ENCODE results near the gene FBXW8.
A peak's percentile ranks its signal among the peaks of the same experiment; 100 is the strongest.

Gene FBXW8

GRCh38 chr12:117011988-117012805 is 101.4 kb downstream of the FBXW8 start:
- no peaks in the 10 kb centered on the region for H3K27me3 Mint-ChIP-seq
- ATAC-seq (replicated peaks), result no peak
- no peak overlapping the region for H3K4me3 Mint-ChIP-seq
- peaks cover 0 to 2% of the 10 kb centered on the region in 2 donors for H3K9me3 Mint-ChIP-seq
- no peak for DNase-seq
- H3K4me1 Mint-ChIP-seq (ENCODE audit: low read depth in 2 of 2), result no peaks in the 10 kb centered on the region
- H3K27ac Mint-ChIP-seq, result no peak overlapping the region
- H3K36me3 Mint-ChIP-seq (ENCODE audit: insufficient read depth), result peaks cover 22% of the 10 kb centered on the region

- H3K4me1 Mint-ChIP-seq (ENCODE audit: low read depth in 2 of 2), result no peaks in the 10 kb centered on the region
These were observed 103.0 kb downstream of the FBXW8 start for GRCh38 chr12:117013726-117014125.

GRCh38 chr12:117014342-117014887 is 103.7 kb downstream of the FBXW8 start:
- Mint-ChIP-seq H3K27me3 (no peaks in the 10 kb centered on the region), H3K4me3 (no peak overlapping the region), H3K27ac (peak overlapping the region in 1 of 2 donors; percentile 77), H3K4me1 (ENCODE audit: low read depth in 2 of 2) (peaks cover 0 to 3% of the 10 kb centered on the region in 2 donors), H3K9me3 (peaks cover 0 to 2% of the 10 kb centered on the region in 2 donors), H3K36me3 (ENCODE audit: insufficient read depth) (peaks cover 28% of the 10 kb centered on the region)
- no peak for ATAC-seq (replicated peaks)
- no peak for DNase-seq

More at GRCh38 chr12:117013726-117014125, 103.0 kb downstream of the FBXW8 start:
- Mint-ChIP-seq H3K9me3 (peaks cover 0 to 2% of the 10 kb centered on the region in 2 donors), H3K4me3 (no peak overlapping the region), H3K36me3 (ENCODE audit: insufficient read depth) (peaks cover 28% of the 10 kb centered on the region), H3K27ac (peak overlapping the region in 1 of 2 donors; percentile 29), H3K27me3 (no peaks in the 10 kb centered on the region)
- DNase-seq (no peak), ATAC-seq (replicated peaks) (no peak)

- Mint-ChIP-seq H3K9me3 (peaks cover 0 to 2% of the 10 kb centered on the region in 2 donors), H3K36me3 (ENCODE audit: insufficient read depth) (peaks cover 32% of the 10 kb centered on the region), H3K27me3 (no peaks in the 10 kb centered on the region), H3K27ac (peak overlapping the region in 1 of 2 donors; percentile 22), H3K4me3 (no peak overlapping the region), H3K4me1 (ENCODE audit: low read depth in 2 of 2) (peaks cover 0 to 3% of the 10 kb centered on the region in 2 donors)
- ATAC-seq (replicated peaks) (no peak), DNase-seq (no peak)
These were observed 105.1 kb downstream of the FBXW8 start for GRCh38 chr12:117015811-117016210.

- Mint-ChIP-seq H3K4me3 (no peak overlapping the region), H3K4me1 (ENCODE audit: low read depth in 2 of 2) (peaks cover 0 to 3% of the 10 kb centered on the region in 2 donors), H3K27ac (peak overlapping the region in 1 of 2 donors; percentile 13), H3K36me3 (ENCODE audit: insufficient read depth) (peaks cover 20% of the 10 kb centered on the region), H3K9me3 (peaks cover 0 to 2% of the 10 kb centered on the region in 2 donors), H3K27me3 (no peaks in the 10 kb centered on the region)
- no peak for ATAC-seq (replicated peaks)
- DNase-seq, result no peak
These were observed 107.1 kb downstream of the FBXW8 start for GRCh38 chr12:117017807-117018206.

- peak overlapping the region in 1 of 2 donors; percentile 13 for H3K27ac Mint-ChIP-seq
- H3K36me3 Mint-ChIP-seq (ENCODE audit: insufficient read depth), result peaks cover 17% of the 10 kb centered on the region
- H3K4me3 Mint-ChIP-seq, result no peak overlapping the region
- peaks cover 0 to 3% of the 10 kb centered on the region in 2 donors for H3K4me1 Mint-ChIP-seq (ENCODE audit: low read depth in 2 of 2)
- DNase-seq, result no peak
- peaks cover 0 to 2% of the 10 kb centered on the region in 2 donors for H3K9me3 Mint-ChIP-seq
- H3K27me3 Mint-ChIP-seq, result no peaks in the 10 kb centered on the region
- no peak for ATAC-seq (replicated peaks)
These were observed 107.5 kb downstream of the FBXW8 start for GRCh38 chr12:117018276-117018675.

GRCh38 chr12:117018685-117019084 is 107.9 kb downstream of the FBXW8 start:
- no peak overlapping the region for H3K4me3 Mint-ChIP-seq
- DNase-seq, result no peak
- no peak overlapping the region for H3K27ac Mint-ChIP-seq
- no peak for ATAC-seq (replicated peaks)
- peaks cover 0 to 3% of the 10 kb centered on the region in 2 donors for H3K4me1 Mint-ChIP-seq (ENCODE audit: low read depth in 2 of 2)
- peaks cover 0 to 2% of the 10 kb centered on the region in 2 donors for H3K9me3 Mint-ChIP-seq
- peaks cover 17% of the 10 kb centered on the region for H3K36me3 Mint-ChIP-seq (ENCODE audit: insufficient read depth)
- no peaks in the 10 kb centered on the region for H3K27me3 Mint-ChIP-seq

GRCh38 chr12:117019866-117020265 is 109.1 kb downstream of the FBXW8 start:
- H3K27ac Mint-ChIP-seq, result no peak overlapping the region
- no peaks in the 10 kb centered on the region for H3K27me3 Mint-ChIP-seq
- H3K4me1 Mint-ChIP-seq (ENCODE audit: low read depth in 2 of 2), result peaks cover 0 to 3% of the 10 kb centered on the region in 2 donors
- H3K9me3 Mint-ChIP-seq, result peaks cover 0 to 2% of the 10 kb centered on the region in 2 donors
- no peak for ATAC-seq (replicated peaks)
- H3K4me3 Mint-ChIP-seq, result no peak overlapping the region
- no peak for DNase-seq
- H3K36me3 Mint-ChIP-seq (ENCODE audit: insufficient read depth), result peaks cover 12% of the 10 kb centered on the region

GRCh38 chr12:117020536-117021220 is 109.9 kb downstream of the FBXW8 start:
- no peaks in the 10 kb centered on the region for H3K27me3 Mint-ChIP-seq
- no peak overlapping the region for H3K4me3 Mint-ChIP-seq
- DNase-seq (no peak), ATAC-seq (replicated peaks) (no peak)
- H3K36me3 Mint-ChIP-seq (ENCODE audit: insufficient read depth), result peaks cover 20% of the 10 kb centered on the region
- peaks cover 2 to 6% of the 10 kb centered on the region in 2 donors for H3K4me1 Mint-ChIP-seq (ENCODE audit: low read depth in 2 of 2)
- no peak overlapping the region for H3K27ac Mint-ChIP-seq
- H3K9me3 Mint-ChIP-seq, result peaks cover 0 to 2% of the 10 kb centered on the region in 2 donors

- Mint-ChIP-seq H3K4me1 (ENCODE audit: low read depth in 2 of 2) (peaks cover 10 to 12% of the 10 kb centered on the region in 2 donors), H3K9me3 (no peaks in the 10 kb centered on the region), H3K36me3 (ENCODE audit: insufficient read depth) (peaks cover 28% of the 10 kb centered on the region), H3K4me3 (no peak overlapping the region), H3K27ac (no peak overlapping the region), H3K27me3 (no peaks in the 10 kb centered on the region)
- no peak for DNase-seq
- ATAC-seq (replicated peaks), result no peak
These were observed 111.7 kb downstream of the FBXW8 start for GRCh38 chr12:117022465-117022864.

- Mint-ChIP-seq H3K27ac (no peak overlapping the region), H3K36me3 (ENCODE audit: insufficient read depth) (peaks cover 21% of the 10 kb centered on the region)
- ATAC-seq (replicated peaks), result no peak
These were observed 113.5 kb downstream of the FBXW8 start for GRCh38 chr12:117023998-117024960.

GRCh38 chr12:117024961-117025480 is 114.3 kb downstream of the FBXW8 start:
- Mint-ChIP-seq H3K4me3 (no peak overlapping the region), H3K9me3 (no peaks in the 10 kb centered on the region), H3K27me3 (no peaks in the 10 kb centered on the region), H3K36me3 (ENCODE audit: insufficient read depth) (peaks cover 24% of the 10 kb centered on the region), H3K27ac (no peak overlapping the region), H3K4me1 (ENCODE audit: low read depth in 2 of 2) (peaks cover 9 to 10% of the 10 kb centered on the region in 2 donors)
- DNase-seq (no peak), ATAC-seq (replicated peaks) (peak; percentile 50)

More at GRCh38 chr12:117023998-117024960, 113.5 kb downstream of the FBXW8 start:
- H3K27me3 Mint-ChIP-seq, result no peaks in the 10 kb centered on the region
- no peak for DNase-seq
- peaks cover 9 to 10% of the 10 kb centered on the region in 2 donors for H3K4me1 Mint-ChIP-seq (ENCODE audit: low read depth in 2 of 2)
- no peaks in the 10 kb centered on the region for H3K9me3 Mint-ChIP-seq
- no peak overlapping the region for H3K4me3 Mint-ChIP-seq
